Upper lobe of right lung (tissue), 1 donor: Measurements from ENCODE around the gene SPATA6L. TPM values are rescaled to one million over a fixed set of nuclear protein-coding genes. Genes with fewer than 3 reads are reported as not detected.

ENCODE experiments used
- ATAC-seq: fragments of 200-7000 bp; cut with Tn5 transposase; one replicate; pipeline ENCODE4 v1.9.1; 2020; ENCODE audit warnings: mild to moderate bottlenecking, moderate library complexity
- DNase-seq: peaks from one replicate; pipeline ENCODE4 v3.0.0-alpha.2; 2020
- H3K27ac ChIP-seq: fragments of 200-600 bp; one replicate; pipeline ENCODE4 v1.8.0; 2022
- H3K27me3 ChIP-seq: fragments of 200-600 bp; one replicate; pipeline ENCODE4 v1.8.0; 2022; ENCODE audit warnings: mild to moderate bottlenecking
- H3K36me3 ChIP-seq: fragments of 200-600 bp; one replicate; pipeline ENCODE4 v1.8.0; 2022
- H3K4me1 ChIP-seq: fragments of 200-600 bp; one replicate; pipeline ENCODE4 v1.8.0; 2022
- H3K4me3 ChIP-seq: fragments of 200-600 bp; one replicate; pipeline ENCODE4 v1.8.0; 2022; ENCODE audit warnings: mild to moderate bottlenecking
- H3K9me3 ChIP-seq: fragments of 200-600 bp; one replicate; pipeline ENCODE4 v1.8.0; 2022
- CTCF ChIP-seq: fragments of 200-600 bp; IDR thresholded peaks from one replicate; pipeline ENCODE4 v1.8.0; 2022; ENCODE audit warnings: antibody characterized with exemption
- intact Hi-C: fragments of 100-400 bp; cut with DNase I; formaldehyde crosslinking; loops from one replicate; pipeline ENCODE4 v1.11.0; 2022
- total RNA-seq: library from RNA; stranded (reverse); fragmentation: NEBNext Ultra II Directional; extraction: Animal tissue kit (Norgen Biotek cat#: 25700); gene quantifications from one replicate; pipeline ENCODE4 v1.2.1, GENCODE V29; 2021
- donor health status: DM: no; HTN: yes; CAD: no; lungs with severe emphysema.

SPATA6L gene
- total RNA-seq, 1 donor from 2014 or later: 12.6 TPM

GRCh38 chr9:4555236-4555635, 111.0 kb downstream of the SPATA6L start:
- H3K36me3 ChIP-seq: no peaks in the 10 kb centered on the region
- intact Hi-C loops: no loop called here
- ATAC-seq (no peak), DNase-seq (no peak)
- no peak overlapping the region for H3K4me3 ChIP-seq
- no peaks in the 10 kb centered on the region for H3K9me3 ChIP-seq
- TF ChIP-seq CTCF: no peak
- H3K27me3 ChIP-seq: no peaks in the 10 kb centered on the region
- H3K4me1 ChIP-seq: peaks cover 7% of the 10 kb centered on the region
- H3K27ac ChIP-seq: peak overlapping the region; percentile 14

GRCh38 chr9:4553951-4554381, 112.3 kb downstream of the SPATA6L start:
- Histone ChIP-seq H3K4me3 (no peak overlapping the region), H3K4me1 (peaks cover 7% of the 10 kb centered on the region), H3K27ac (peak overlapping the region; percentile 14), H3K36me3 (no peaks in the 10 kb centered on the region), H3K9me3 (no peaks in the 10 kb centered on the region), H3K27me3 (no peaks in the 10 kb centered on the region)
- no peak for DNase-seq
- intact Hi-C loops: no loop called here
- ATAC-seq: peak; percentile 31
- TF ChIP-seq CTCF: no peak

DNA sequence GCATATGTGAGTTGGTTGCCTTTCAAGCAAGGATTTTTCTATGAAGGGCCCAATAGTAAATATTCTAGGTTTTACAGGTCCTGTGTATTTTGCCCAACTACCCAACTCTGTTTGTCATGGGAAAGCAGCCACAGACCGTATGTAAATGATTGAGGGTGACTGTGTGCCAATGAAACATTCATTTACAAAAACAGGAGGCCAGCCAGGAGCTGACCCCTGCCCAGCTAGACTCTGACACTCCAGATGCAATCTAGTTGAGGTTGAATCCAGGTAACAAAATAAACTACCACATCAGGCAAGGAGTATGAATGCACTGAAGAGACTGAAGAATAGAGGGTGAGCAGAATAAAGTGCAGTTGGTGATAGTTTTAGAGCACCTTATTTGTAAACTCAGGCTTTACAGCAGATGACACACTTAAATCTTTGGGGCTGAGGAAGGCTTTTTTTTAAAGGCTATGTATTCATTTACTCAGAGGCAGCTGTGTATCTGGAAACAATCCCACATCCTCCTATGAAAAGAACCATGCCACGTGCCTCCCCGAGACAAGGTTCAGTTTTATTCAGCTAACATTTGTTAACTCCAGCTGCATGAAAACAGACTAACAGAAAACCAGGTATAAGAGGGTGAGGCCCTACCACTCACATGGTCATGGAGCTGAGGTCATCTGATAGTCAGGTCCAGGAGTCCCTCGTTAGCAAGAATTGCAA, 115.3 kb downstream of the SPATA6L start:
- intact Hi-C loops: no loop called here
- no peaks in the 10 kb centered on the region for H3K36me3 ChIP-seq
- TF ChIP-seq CTCF: no peak
- DNase-seq (no peak), ATAC-seq (no peak)
- H3K27me3 ChIP-seq: no peaks in the 10 kb centered on the region
- H3K4me3 ChIP-seq: no peak overlapping the region
- no peak overlapping the region for H3K27ac ChIP-seq
- no peaks in the 10 kb centered on the region for H3K9me3 ChIP-seq
- H3K4me1 ChIP-seq: peaks cover 11% of the 10 kb centered on the region

DNA sequence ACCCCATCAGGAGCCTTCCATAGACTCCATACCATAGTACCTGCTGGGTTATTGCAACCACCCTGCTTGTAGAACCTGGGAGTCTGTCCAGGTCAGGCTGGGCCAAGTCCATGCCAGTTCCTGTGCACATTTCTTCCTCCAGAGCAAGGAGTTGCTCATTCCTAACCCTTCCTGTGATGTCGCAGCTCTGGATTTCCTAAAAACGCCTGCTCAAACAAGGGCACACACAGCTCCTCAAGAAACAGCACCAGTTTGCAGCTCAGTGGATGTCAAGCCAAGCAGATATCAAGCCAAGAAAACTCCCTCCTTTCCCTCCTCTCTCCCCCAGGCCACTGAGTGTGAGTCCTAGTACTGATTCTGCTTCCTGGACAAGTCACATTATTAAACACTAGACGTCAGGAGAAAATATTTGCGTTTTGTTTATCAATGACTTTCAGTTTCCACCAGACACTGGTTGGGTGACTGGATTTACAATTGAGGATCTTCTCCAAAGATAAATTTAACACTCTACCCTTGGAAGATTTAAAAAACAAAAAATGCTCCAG, 116.5 kb downstream of the SPATA6L start:
- DNase-seq (no peak), ATAC-seq (no peak)
- Histone ChIP-seq H3K9me3 (no peaks in the 10 kb centered on the region), H3K27me3 (no peaks in the 10 kb centered on the region), H3K36me3 (no peaks in the 10 kb centered on the region), H3K27ac (no peak overlapping the region), H3K4me1 (peaks cover 9% of the 10 kb centered on the region), H3K4me3 (no peak overlapping the region)
- intact Hi-C loops: no loop called here
- TF ChIP-seq CTCF: no peak

- DNase-seq: peak; percentile 65
- no peaks in the 10 kb centered on the region for H3K27me3 ChIP-seq
- H3K4me1 ChIP-seq: peaks cover 4% of the 10 kb centered on the region
- peak; percentile 30 for TF ChIP-seq CTCF
- intact Hi-C loops: no loop called here
- no peaks in the 10 kb centered on the region for H3K9me3 ChIP-seq
- no peak overlapping the region for H3K4me3 ChIP-seq
- no peak overlapping the region for H3K27ac ChIP-seq
- H3K36me3 ChIP-seq: no peaks in the 10 kb centered on the region
- ATAC-seq: peak; percentile 61
These were observed 117.2 kb downstream of the SPATA6L start for GRCh38 chr9:4548811-4549725.

Other genes with a start within 250 kb of the SPATA6L start
- 52.7 TPM for gene SLC1A1, start 176.0 kb downstream of the SPATA6L start, total RNA-seq
- gene PLPP6, start 4.2 kb downstream of the SPATA6L start, total RNA-seq: 5.5 TPM
- 23.6 TPM for gene CDC37L1, start 13.1 kb upstream of the SPATA6L start, total RNA-seq
- gene AK3, start 74.7 kb upstream of the SPATA6L start, total RNA-seq: 44.2 TPM
- gene RCL1, start 126.5 kb upstream of the SPATA6L start, total RNA-seq: 19.6 TPM